Testis (tissue), 3 donors: Measurements from ENCODE around the gene GUCY2C. TPM values are rescaled to one million over a fixed set of nuclear protein-coding genes. Genes with fewer than 3 reads are reported as not detected.

ENCODE experiments used
- DNase-seq: peaks from one replicate; pipeline ENCODE4 v3.0.0-alpha.2; 2019
- H3K27ac ChIP-seq, 2 donors: fragments of 200-600 bp; sonication (generic); one replicate each; pipeline ENCODE4 v1.5.1; 2019
- H3K27me3 ChIP-seq: fragments of 200-600 bp; sonication (generic); one replicate; pipeline ENCODE4 v1.5.1; 2019
- H3K36me3 ChIP-seq: fragments of 200-600 bp; sonication (generic); one replicate; pipeline ENCODE4 v1.5.1; 2017; ENCODE audit warnings: low read depth; ENCODE audit errors: missing control alignments
- H3K4me1 ChIP-seq: fragments of 200-600 bp; sonication (generic); one replicate; pipeline ENCODE4 v1.5.1; 2019
- H3K4me3 ChIP-seq, 2 donors: fragments of 200-600 bp; sonication (generic); one replicate each; pipeline ENCODE4 v1.5.1; 2017 to 2019
- H3K9me3 ChIP-seq: fragments of 200-600 bp; sonication (generic); one replicate; pipeline ENCODE4 v1.5.1; 2017
- CTCF ChIP-seq, 3 experiments: fragments of 450-650 bp in 2 of 3; fragments of 200-600 bp in 1 of 3; sonication (generic) in 1 of 3; IDR thresholded peaks; one replicate each; pipeline ENCODE4 v1.5.1; 2016 to 2019; ENCODE audit warnings: antibody characterized with exemption in 3 of 3, mild to moderate bottlenecking in 2 of 3, moderate library complexity in 1 of 3
- POLR2A ChIP-seq: fragments of 450-650 bp; IDR thresholded peaks from one replicate; pipeline ENCODE4 v1.6.1; 2017; ENCODE audit warnings: antibody characterized with exemption, mild to moderate bottlenecking, moderate library complexity
- WGBS, 2 donors: methylation state at CpG; one replicate each; pipeline ENCODE4 v1.1.5; 2018; 5-methylcytosine and 5-hydroxymethylcytosine counted together
- intact Hi-C: fragments of 100-400 bp; cut with DNase I; formaldehyde crosslinking; loops from one replicate; pipeline ENCODE4 v1.15.1; 2023; ENCODE audit warnings: low total_unique reads
- polyA plus RNA-seq: library from polyadenylated mRNA; stranded (reverse); fragments of 350-450 nt; fragmentation: Illumina TruSeq; extraction: RNeasy Lipid Tissue Mini Kit (QIAGEN cat#74804); gene quantifications from one replicate; pipeline ENCODE4 v1.2.3, GENCODE V29; 2014; ENCODE audit warnings: low read depth, low replicate concordance; ENCODE audit not compliant: insufficient read depth
- total RNA-seq, 2 donors: library from RNA; depleted of rRNA; stranded (reverse); fragments of >200 nt; gene quantifications; one replicate each; pipeline ENCODE4 v1.2.3, GENCODE V29; 2016

GUCY2C gene
- total and polyA plus RNA-seq, 3 donors from 2014 or later, result 0.12 to 0.39 (median 0.15) TPM

DNA sequence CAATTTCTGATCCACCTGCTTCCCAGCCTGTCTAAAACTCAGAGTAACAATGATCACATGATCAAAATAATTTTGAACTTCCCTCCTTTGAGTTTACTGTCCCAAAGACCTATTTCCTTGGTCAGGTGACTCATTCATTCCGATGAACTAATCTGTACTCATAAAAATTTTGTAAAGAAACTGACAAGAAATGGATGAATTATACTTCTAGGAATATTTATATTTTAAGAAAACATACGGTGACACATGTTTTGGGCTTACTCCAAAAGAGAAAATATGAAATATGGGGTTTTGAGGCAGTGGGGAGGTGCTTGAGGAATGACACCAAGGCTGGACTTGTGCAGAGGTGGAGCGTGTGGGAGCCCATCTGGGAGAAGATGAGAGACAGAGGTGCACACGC, 42.0 kb downstream of the GUCY2C start:
- intact Hi-C loops, result no loop called here
- Histone ChIP-seq H3K27ac (no peak overlapping the region), H3K9me3 (no peaks in the 10 kb centered on the region), H3K4me1 (no peaks in the 10 kb centered on the region), H3K36me3 (no peaks in the 10 kb centered on the region), H3K27me3 (no peaks in the 10 kb centered on the region), H3K4me3 (no peak overlapping the region)
- WGBS, 2 donors, result 85 to 87% methylated on average over 4 of the region's 4 CpGs
- no peak for DNase-seq
- no peak for TF ChIP-seq CTCF (IDR thresholded peaks at IDR 0.05)
- TF ChIP-seq POLR2A, result no peak

DNA sequence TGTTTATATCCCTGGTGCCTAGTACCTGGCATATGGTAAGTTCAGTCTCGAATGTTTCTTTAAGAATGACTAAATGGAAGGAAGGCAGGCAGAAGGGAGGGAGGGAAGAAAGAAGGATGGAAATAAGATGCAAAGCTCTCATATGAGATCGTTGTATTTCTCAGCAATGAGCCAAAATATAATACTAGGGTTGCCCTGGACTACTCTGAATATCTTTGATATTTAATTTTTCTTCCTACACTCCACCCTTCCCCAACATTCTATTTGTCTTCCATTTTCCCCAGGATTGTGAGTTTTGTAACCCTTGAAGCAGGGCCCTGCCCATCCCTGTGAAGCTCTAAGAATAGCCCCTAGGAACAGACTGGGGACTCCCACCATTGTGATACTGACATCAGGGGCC, 43.9 kb downstream of the GUCY2C start:
- no peaks in the 10 kb centered on the region for H3K9me3 ChIP-seq
- H3K27ac ChIP-seq, result no peak overlapping the region
- H3K27me3 ChIP-seq, result no peaks in the 10 kb centered on the region
- no peak for TF ChIP-seq CTCF (IDR thresholded peaks at IDR 0.05)
- no peak for TF ChIP-seq POLR2A
- no peak overlapping the region for H3K4me3 ChIP-seq
- 91 to 97% methylated on average over 2 of the region's 2 CpGs for WGBS, 2 donors
- no peaks in the 10 kb centered on the region for H3K4me1 ChIP-seq
- DNase-seq, result no peak
- intact Hi-C loops, result no loop called here
- no peaks in the 10 kb centered on the region for H3K36me3 ChIP-seq

DNA sequence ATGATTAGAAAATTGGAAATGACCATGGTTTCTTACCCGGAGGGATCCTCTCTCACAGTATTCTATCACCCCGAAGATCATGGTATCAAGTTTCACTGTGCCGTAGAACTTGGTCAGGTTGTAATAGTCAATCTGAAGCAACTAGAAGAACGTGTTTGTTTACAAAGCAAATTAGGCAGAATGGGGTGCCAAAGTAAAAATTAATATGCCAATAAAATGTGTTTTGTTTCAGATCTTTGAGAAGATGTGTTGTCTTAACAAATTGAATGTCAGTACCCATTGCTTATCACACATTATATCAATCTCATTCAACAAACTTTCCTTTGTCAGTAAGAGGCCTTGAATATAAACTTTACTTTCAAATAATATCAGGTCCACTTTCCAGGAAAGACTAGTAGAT, 45.0 kb downstream of the GUCY2C start:
- no peak for DNase-seq
- Histone ChIP-seq H3K4me3 (no peak overlapping the region), H3K27ac (no peak overlapping the region), H3K9me3 (no peaks in the 10 kb centered on the region), H3K4me1 (no peaks in the 10 kb centered on the region), H3K27me3 (no peaks in the 10 kb centered on the region), H3K36me3 (no peaks in the 10 kb centered on the region)
- 80 to 83% methylated on average over 4 of the region's 4 CpGs for WGBS, 2 donors
- intact Hi-C loops, result no loop called here
- TF ChIP-seq POLR2A (no peak), CTCF (IDR thresholded peaks at IDR 0.05) (no peak)

- intact Hi-C loops, result no loop called here
- Histone ChIP-seq H3K27ac (no peak overlapping the region), H3K9me3 (no peaks in the 10 kb centered on the region), H3K4me1 (no peaks in the 10 kb centered on the region), H3K27me3 (no peaks in the 10 kb centered on the region), H3K4me3 (no peak overlapping the region), H3K36me3 (no peaks in the 10 kb centered on the region)
- TF ChIP-seq CTCF (IDR thresholded peaks at IDR 0.05) (no peak), POLR2A (no peak)
- no peak for DNase-seq
- WGBS, 2 donors, result 82 to 85% methylated on average over 2 of the region's 2 CpGs
These were observed 45.6 kb downstream of the GUCY2C start for GRCh38 chr12:14650789-14651188.

- Histone ChIP-seq H3K4me1 (no peaks in the 10 kb centered on the region), H3K36me3 (no peaks in the 10 kb centered on the region), H3K9me3 (no peaks in the 10 kb centered on the region), H3K4me3 (no peak overlapping the region), H3K27me3 (no peaks in the 10 kb centered on the region), H3K27ac (no peak overlapping the region)
- DNase-seq, result no peak
- intact Hi-C loops, result no loop called here
- WGBS, 2 donors, result 78 to 86% methylated on average over 6 of the region's 6 CpGs
- TF ChIP-seq CTCF (IDR thresholded peaks at IDR 0.05), result no peak
- no peak for TF ChIP-seq POLR2A
These were observed 49.2 kb downstream of the GUCY2C start for GRCh38 chr12:14647028-14647750.
